HTERT RPE-1 (cell line): ENCODE results near the gene PRKN.

Experiments
- in situ Hi-C: fragments of 300-500 bp; cut with MboI; formaldehyde crosslinking; loops from 4 replicates; pipeline ENCODE4 v1.14.3; 2020; ENCODE audit warnings: low sequenced_read_pairs

Gene PRKN

GRCh38 chr6:162711376-162711775 lies 16.2 kb downstream of the PRKN start:
- in situ Hi-C loops = no loop called here

GRCh38 chr6:162710936-162711335 lies 16.6 kb downstream of the PRKN start:
- in situ Hi-C loops = no loop called here

- in situ Hi-C loops = no loop called here
These were observed 17.1 kb downstream of the PRKN start for GRCh38 chr6:162710419-162710818.

GRCh38 chr6:162709431-162709830 lies 18.1 kb downstream of the PRKN start:
- in situ Hi-C loops = no loop called here

- in situ Hi-C loops = no loop called here
These were observed 18.6 kb downstream of the PRKN start for GRCh38 chr6:162708971-162709370.

- in situ Hi-C loops = no loop called here
These were observed 21.3 kb downstream of the PRKN start for GRCh38 chr6:162706232-162706631.

- in situ Hi-C loops = no loop called here
These were observed 21.8 kb downstream of the PRKN start for GRCh38 chr6:162705736-162706135.

- in situ Hi-C loops = no loop called here
These were observed 23.6 kb downstream of the PRKN start for GRCh38 chr6:162704001-162704400.

- in situ Hi-C loops = no loop called here
These were observed 25.1 kb downstream of the PRKN start for GRCh38 chr6:162702446-162702845.

- in situ Hi-C loops = no loop called here
These were observed 26.0 kb downstream of the PRKN start for GRCh38 chr6:162701551-162701950.

- in situ Hi-C loops = no loop called here
These were observed 26.6 kb downstream of the PRKN start for GRCh38 chr6:162700966-162701365.

- in situ Hi-C loops = no loop called here
These were observed 27.6 kb downstream of the PRKN start for GRCh38 chr6:162699961-162700360.

- in situ Hi-C loops = no loop called here
These were observed 29.1 kb downstream of the PRKN start for GRCh38 chr6:162698440-162698839.

GRCh38 chr6:162697872-162698403 lies 29.6 kb downstream of the PRKN start:
- in situ Hi-C loops = no loop called here

GRCh38 chr6:162690158-162690557 lies 37.4 kb downstream of the PRKN start:
- in situ Hi-C loops = no loop called here

GRCh38 chr6:162688751-162689345 lies 38.7 kb downstream of the PRKN start:
- in situ Hi-C loops = no loop called here

- in situ Hi-C loops = no loop called here
These were observed 42.0 kb downstream of the PRKN start for GRCh38 chr6:162685586-162685985.

GRCh38 chr6:162684961-162685360 lies 42.6 kb downstream of the PRKN start:
- in situ Hi-C loops = no loop called here

GRCh38 chr6:162684052-162684451 lies 43.5 kb downstream of the PRKN start:
- in situ Hi-C loops = no loop called here

- in situ Hi-C loops = no loop called here
These were observed 44.4 kb downstream of the PRKN start for GRCh38 chr6:162683135-162683534.

GRCh38 chr6:162681447-162681846 lies 46.1 kb downstream of the PRKN start:
- in situ Hi-C loops = no loop called here

GRCh38 chr6:162680871-162681270 lies 46.7 kb downstream of the PRKN start:
- in situ Hi-C loops = no loop called here

- in situ Hi-C loops = no loop called here
These were observed 47.2 kb downstream of the PRKN start for GRCh38 chr6:162680367-162680766.
